ENCODE measurements around the gene H2AZ1. TPM values are rescaled to one million over a fixed set of nuclear protein-coding genes. Genes with fewer than 3 reads are reported as not detected.

Gene H2AZ1
- total and polyA plus RNA-seq, 2 experiments from 2014 or later, result 189 to 454 TPM

GRCh38 chr4:99927566-99927965 is 22.5 kb downstream of the H2AZ1 start:
- in situ Hi-C loops (cut with MboI), result no loop called here
- no peak for TF ChIP-seq EZH2phosphoT487 (IDR thresholded peaks at IDR 0.05; ENCODE audit: insufficient read depth, low read depth)
- TF ChIP-seq EZH2 (IDR thresholded peaks at IDR 0.05; ENCODE audit: insufficient read depth, poor library complexity, severe bottlenecking), result no peak
- no peaks in the 10 kb centered on the region for H3F3A ChIP-seq (ENCODE audit: insufficient read depth)
- H2AFZ ChIP-seq, result no peak overlapping the region
- H3K27ac ChIP-seq, result no peak overlapping the region
- H3K36me3 ChIP-seq (ENCODE audit: low read depth), result peaks cover 31% of the 10 kb centered on the region
- H3K4me3 ChIP-seq, result no peak overlapping the region
- no peaks in the 10 kb centered on the region for H3K27me3 ChIP-seq (replicated peaks; ENCODE audit: insufficient read depth)
- H3K9me2 ChIP-seq (ENCODE audit: insufficient read depth), result no peaks in the 10 kb centered on the region; the same call in 1 of the 2 replicates
- WGBS, 2 experiments (ENCODE audit: low coverage in 1 of 2, low lambda C conversion rate in 2 of 2, missing lambda C conversion rate in 2 of 2), result 98 to 100% methylated on average over 2 of the region's 2 CpGs
- H4K20me1 ChIP-seq (ENCODE audit: insufficient read depth), result peaks cover 3% of the 10 kb centered on the region; the same call in 1 of the 2 replicates
- no peak overlapping the region for H3K4me2 ChIP-seq (ENCODE audit: unreplicated experiment)
- no peak overlapping the region for H3K9ac ChIP-seq
- peaks cover 99% of the 10 kb centered on the region for H3K79me2 ChIP-seq (ENCODE audit: insufficient read depth)
- DNase-seq, result no peak
- no peaks in the 10 kb centered on the region for H3K9me3 ChIP-seq (ENCODE audit: low read depth)
- no peaks in the 10 kb centered on the region for H3K4me1 ChIP-seq (ENCODE audit: insufficient read depth)

DNA sequence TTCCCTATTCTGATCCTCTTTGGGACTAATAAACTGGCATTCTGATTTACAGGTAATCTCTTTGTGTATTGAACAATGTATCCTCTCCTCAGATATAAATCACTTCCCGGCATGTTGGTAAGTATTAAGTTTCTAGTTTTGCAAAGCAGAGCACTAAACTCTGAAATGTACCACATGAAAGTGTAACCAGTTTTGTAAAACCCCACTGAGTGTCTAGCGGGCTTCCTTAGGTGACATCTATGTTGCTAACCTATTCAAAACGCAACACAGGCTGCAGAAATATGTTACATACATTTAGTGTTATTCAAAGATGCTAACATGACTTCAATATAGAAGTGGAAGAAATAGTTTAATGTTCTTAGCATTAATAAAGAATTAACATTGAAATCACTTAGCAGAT is 28.9 kb downstream of the H2AZ1 start:
- 98 to 100% methylated on average over 3 of the region's 3 CpGs for WGBS, 2 experiments (ENCODE audit: low coverage in 1 of 2, low lambda C conversion rate in 2 of 2, missing lambda C conversion rate in 2 of 2)
- no peak for DNase-seq
- Histone ChIP-seq H3K9me3 (ENCODE audit: low read depth) (no peaks in the 10 kb centered on the region), H3K4me1 (ENCODE audit: insufficient read depth) (no peaks in the 10 kb centered on the region), H3K9ac (no peak overlapping the region), H3K27me3 (replicated peaks; ENCODE audit: insufficient read depth) (no peaks in the 10 kb centered on the region), H3K4me2 (ENCODE audit: unreplicated experiment) (no peak overlapping the region), H3K36me3 (ENCODE audit: low read depth) (peaks cover 29% of the 10 kb centered on the region), H4K20me1 (ENCODE audit: insufficient read depth) (no peaks in the 10 kb centered on the region), H3K4me3 (no peak overlapping the region), H3K79me2 (ENCODE audit: insufficient read depth) (peaks cover 89% of the 10 kb centered on the region), H3K9me2 (ENCODE audit: insufficient read depth) (no peaks in the 10 kb centered on the region), H2AFZ (no peak overlapping the region), H3F3A (ENCODE audit: insufficient read depth) (no peaks in the 10 kb centered on the region), H3K27ac (no peak overlapping the region)
- in situ Hi-C loops (cut with MboI), result no loop called here
- no peak for TF ChIP-seq EZH2 (IDR thresholded peaks at IDR 0.05; ENCODE audit: insufficient read depth, poor library complexity, severe bottlenecking)
- no peak for TF ChIP-seq EZH2phosphoT487 (IDR thresholded peaks at IDR 0.05; ENCODE audit: insufficient read depth, low read depth)

- TF ChIP-seq EZH2 (IDR thresholded peaks at IDR 0.05; ENCODE audit: insufficient read depth, poor library complexity, severe bottlenecking) (no peak), EZH2phosphoT487 (IDR thresholded peaks at IDR 0.05; ENCODE audit: insufficient read depth, low read depth) (no peak)
- DNase-seq, result no peak
- no peak overlapping the region for H3K27ac ChIP-seq
- no peak overlapping the region for H3K4me2 ChIP-seq (ENCODE audit: unreplicated experiment)
- H3K27me3 ChIP-seq (replicated peaks; ENCODE audit: insufficient read depth), result no peaks in the 10 kb centered on the region
- no peaks in the 10 kb centered on the region for H3K4me1 ChIP-seq (ENCODE audit: insufficient read depth)
- 100% methylated on average over 2 of the region's 2 CpGs for WGBS, 2 experiments (ENCODE audit: low coverage in 1 of 2, low lambda C conversion rate in 2 of 2, missing lambda C conversion rate in 2 of 2)
- no peaks in the 10 kb centered on the region for H4K20me1 ChIP-seq (ENCODE audit: insufficient read depth)
- no peak overlapping the region for H2AFZ ChIP-seq
- H3F3A ChIP-seq (ENCODE audit: insufficient read depth), result no peaks in the 10 kb centered on the region
- H3K36me3 ChIP-seq (ENCODE audit: low read depth), result peaks cover 19% of the 10 kb centered on the region; the same call in 1 of the 2 replicates
- no peak overlapping the region for H3K9ac ChIP-seq
- no peaks in the 10 kb centered on the region for H3K9me3 ChIP-seq (ENCODE audit: low read depth)
- in situ Hi-C loops (cut with MboI), result no loop called here
- no peak overlapping the region for H3K4me3 ChIP-seq
- H3K9me2 ChIP-seq (ENCODE audit: insufficient read depth), result no peaks in the 10 kb centered on the region
- H3K79me2 ChIP-seq (ENCODE audit: insufficient read depth), result peaks cover 71% of the 10 kb centered on the region
Measured at GRCh38 chr4:99918656-99919055, 31.4 kb downstream of the H2AZ1 start.

- Histone ChIP-seq H3K4me1 (ENCODE audit: insufficient read depth) (no peaks in the 10 kb centered on the region), H3K4me2 (ENCODE audit: unreplicated experiment) (no peak overlapping the region), H3F3A (ENCODE audit: insufficient read depth) (no peaks in the 10 kb centered on the region), H3K36me3 (ENCODE audit: low read depth) (peaks cover 19% of the 10 kb centered on the region; the same call in 1 of the 2 replicates), H3K27ac (no peak overlapping the region), H3K79me2 (ENCODE audit: insufficient read depth) (peaks cover 68% of the 10 kb centered on the region), H3K9ac (no peak overlapping the region), H3K9me2 (ENCODE audit: insufficient read depth) (no peaks in the 10 kb centered on the region), H3K9me3 (ENCODE audit: low read depth) (no peaks in the 10 kb centered on the region), H3K27me3 (replicated peaks; ENCODE audit: insufficient read depth) (no peaks in the 10 kb centered on the region), H3K4me3 (no peak overlapping the region), H2AFZ (no peak overlapping the region), H4K20me1 (ENCODE audit: insufficient read depth) (no peaks in the 10 kb centered on the region)
- TF ChIP-seq EZH2 (IDR thresholded peaks at IDR 0.05; ENCODE audit: insufficient read depth, poor library complexity, severe bottlenecking) (no peak), EZH2phosphoT487 (IDR thresholded peaks at IDR 0.05; ENCODE audit: insufficient read depth, low read depth) (no peak)
- WGBS, 2 experiments (ENCODE audit: low coverage in 1 of 2, low lambda C conversion rate in 2 of 2, missing lambda C conversion rate in 2 of 2), result 96 to 99% methylated on average over 3 of the region's 3 CpGs
- in situ Hi-C loops (cut with MboI), result no loop called here
- DNase-seq, result no peak
Measured at GRCh38 chr4:99917575-99917974, 32.5 kb downstream of the H2AZ1 start.

DNA sequence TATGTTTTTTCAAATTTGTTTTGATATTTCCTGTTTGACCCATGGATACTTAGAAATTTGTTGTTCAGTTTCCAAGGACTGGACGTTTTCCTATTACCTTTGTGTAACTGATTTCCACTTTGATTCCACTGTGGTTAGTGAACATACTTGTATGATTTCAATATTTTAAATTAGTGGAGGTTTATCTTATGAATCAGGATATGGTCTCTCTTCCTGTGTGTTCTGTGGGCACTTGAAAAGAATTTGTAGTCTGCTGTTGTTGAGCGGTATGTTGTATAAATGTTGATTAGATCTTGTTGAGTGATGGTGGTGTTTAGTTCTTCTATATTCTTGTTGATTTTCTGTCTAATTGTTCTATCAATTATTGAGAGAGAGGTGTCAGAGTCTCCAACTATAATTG is 34.6 kb downstream of the H2AZ1 start:
- H3K79me2 ChIP-seq (ENCODE audit: insufficient read depth), result peaks cover 57% of the 10 kb centered on the region
- no peak overlapping the region for H2AFZ ChIP-seq
- no peak overlapping the region for H3K9ac ChIP-seq
- TF ChIP-seq EZH2 (IDR thresholded peaks at IDR 0.05; ENCODE audit: insufficient read depth, poor library complexity, severe bottlenecking), result no peak
- no peak for TF ChIP-seq EZH2phosphoT487 (IDR thresholded peaks at IDR 0.05; ENCODE audit: insufficient read depth, low read depth)
- no peak for DNase-seq
- peaks cover 15% of the 10 kb centered on the region; the same call in 1 of the 2 replicates for H3K36me3 ChIP-seq (ENCODE audit: low read depth)
- H3K27ac ChIP-seq, result no peak overlapping the region
- H3K9me3 ChIP-seq (ENCODE audit: low read depth), result no peaks in the 10 kb centered on the region
- no peak overlapping the region for H3K4me2 ChIP-seq (ENCODE audit: unreplicated experiment)
- H3K4me3 ChIP-seq, result no peak overlapping the region
- no peaks in the 10 kb centered on the region for H3K4me1 ChIP-seq (ENCODE audit: insufficient read depth)
- no peaks in the 10 kb centered on the region for H3K9me2 ChIP-seq (ENCODE audit: insufficient read depth)
- no peaks in the 10 kb centered on the region for H3K27me3 ChIP-seq (replicated peaks; ENCODE audit: insufficient read depth)
- no peaks in the 10 kb centered on the region for H3F3A ChIP-seq (ENCODE audit: insufficient read depth)
- no peaks in the 10 kb centered on the region for H4K20me1 ChIP-seq (ENCODE audit: insufficient read depth)
- 95 to 98% methylated on average over 2 of the region's 2 CpGs for WGBS, 2 experiments (ENCODE audit: low coverage in 1 of 2, low lambda C conversion rate in 2 of 2, missing lambda C conversion rate in 2 of 2)
- in situ Hi-C loops (cut with MboI), result no loop called here

Other genes starting within 250 kb of the H2AZ1 start
- gene DAPP1, start 133.4 kb downstream of the H2AZ1 start, total RNA-seq (2014; rRNA removed; shearing (Covaris generic)), result not detected in 2 replicates
- gene DAPP1, start 133.4 kb downstream of the H2AZ1 start, polyA plus RNA-seq (2016; fragmentation: Nextera tagmentation; extraction: Ambion mirVana), result 0.13 TPM in 1 of 2 replicates, not detected in the other
- gene LAMTOR3, start 55.8 kb downstream of the H2AZ1 start, total RNA-seq (2014; rRNA removed; shearing (Covaris generic)), result 47.0 and 68.1 TPM in 2 replicates
- 59.7 and 64.3 TPM in 2 replicates for gene LAMTOR3, start 55.8 kb downstream of the H2AZ1 start, polyA plus RNA-seq (2016; fragmentation: Nextera tagmentation; extraction: Ambion mirVana)
- 30.4 and 43.8 TPM in 2 replicates for gene DNAJB14, start 3.7 kb downstream of the H2AZ1 start, total RNA-seq (2014; rRNA removed; shearing (Covaris generic))
- 44.7 and 47.4 TPM in 2 replicates for gene DNAJB14, start 3.7 kb downstream of the H2AZ1 start, polyA plus RNA-seq (2016; fragmentation: Nextera tagmentation; extraction: Ambion mirVana)
- 2.3 and 3.2 TPM in 2 replicates for gene DDIT4L, start 240.2 kb upstream of the H2AZ1 start, total RNA-seq (2014; rRNA removed; shearing (Covaris generic))
- 3.5 and 3.7 TPM in 2 replicates for gene DDIT4L, start 240.2 kb upstream of the H2AZ1 start, polyA plus RNA-seq (2016; fragmentation: Nextera tagmentation; extraction: Ambion mirVana)

Data from GM23248 (cell line).